ENCODE measurements around the gene YOD1.
"Not testable (repeated sequence)": the region's sequence is repeated elsewhere in the genome, so short reads cannot be mapped to it uniquely, and the experiment has no call there.

The YOD1 gene

DNA sequence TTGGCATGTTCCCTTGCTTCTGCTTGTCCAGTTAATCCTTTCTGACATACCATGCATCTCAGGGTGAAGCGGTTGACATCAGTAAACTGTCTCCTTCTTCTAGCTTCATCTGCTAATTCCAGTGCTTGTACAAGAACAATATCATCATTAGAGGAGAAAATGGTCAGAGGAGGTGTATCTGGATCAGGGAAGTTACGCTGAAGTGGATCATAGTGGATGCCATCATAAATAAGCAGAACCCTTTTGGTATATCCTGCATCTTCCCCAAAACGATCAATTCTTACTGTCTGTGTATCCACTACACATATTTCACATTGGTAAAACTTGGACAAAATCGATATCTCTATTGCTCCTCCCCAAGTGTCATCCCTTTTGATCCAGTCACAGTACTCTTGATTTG lies 2.0 kb downstream of the YOD1 start:
- DNase-seq (ENCODE audit: low spot score), result no peak

DNA sequence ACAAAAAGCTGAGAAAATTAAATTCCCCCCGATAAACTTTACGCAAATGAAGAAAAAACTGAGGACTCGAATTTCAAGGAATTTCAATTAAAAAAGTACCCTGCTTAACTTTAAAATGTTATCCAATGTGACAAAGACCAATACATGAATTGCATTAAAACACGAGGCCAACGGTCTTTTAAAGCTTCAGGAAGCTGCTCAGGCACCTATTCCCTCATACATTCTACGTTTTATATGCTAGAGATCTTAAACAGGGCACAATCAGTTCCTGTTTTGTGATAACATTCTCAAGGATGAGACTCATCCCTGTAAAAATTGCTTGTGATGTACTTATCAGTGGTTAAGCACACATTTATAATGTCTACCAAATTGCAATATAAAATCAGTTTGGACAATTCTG lies 3.0 kb downstream of the YOD1 start:
- DNase-seq (ENCODE audit: low spot score), result no peak

DNA sequence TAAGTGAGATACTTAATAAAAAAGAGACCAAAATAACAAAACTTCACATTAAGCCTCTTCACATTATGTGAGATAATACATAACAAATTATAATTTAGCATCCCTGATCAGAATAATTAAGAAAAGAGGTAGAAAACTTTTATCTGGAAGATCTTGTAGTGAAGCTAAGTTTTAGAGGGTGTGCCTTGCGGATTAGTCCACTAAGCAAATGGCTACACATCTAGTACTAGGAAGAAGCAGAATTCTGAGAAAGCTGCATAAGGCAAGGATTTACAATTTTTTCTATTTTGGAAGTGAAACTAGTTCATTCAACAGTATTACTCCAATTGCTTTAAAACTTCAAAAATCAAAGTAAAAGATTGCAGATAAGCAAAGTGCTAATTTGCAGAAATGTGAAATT lies 3.5 kb downstream of the YOD1 start:
- DNase-seq (ENCODE audit: low spot score), result no peak

DNA sequence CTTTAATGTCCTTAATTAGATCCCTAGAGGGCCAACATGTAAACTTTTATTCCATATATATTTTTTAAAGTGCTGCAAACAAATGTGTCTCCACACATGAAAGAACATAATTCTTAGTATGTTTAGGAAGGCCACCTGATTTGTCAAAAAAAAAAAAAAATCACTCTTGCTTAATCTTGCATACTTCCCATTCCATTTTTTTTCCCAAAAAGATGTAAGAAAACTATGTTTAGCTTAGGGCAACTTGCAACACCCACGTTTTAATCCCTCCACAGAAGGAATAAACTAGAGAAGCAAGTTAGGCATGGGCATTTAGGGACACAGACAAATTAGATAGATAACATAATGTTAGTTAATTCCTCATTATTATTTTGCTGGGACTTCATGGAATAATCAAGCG lies 5.6 kb downstream of the YOD1 start:
- DNase-seq (ENCODE audit: low spot score), result no peak

DNA sequence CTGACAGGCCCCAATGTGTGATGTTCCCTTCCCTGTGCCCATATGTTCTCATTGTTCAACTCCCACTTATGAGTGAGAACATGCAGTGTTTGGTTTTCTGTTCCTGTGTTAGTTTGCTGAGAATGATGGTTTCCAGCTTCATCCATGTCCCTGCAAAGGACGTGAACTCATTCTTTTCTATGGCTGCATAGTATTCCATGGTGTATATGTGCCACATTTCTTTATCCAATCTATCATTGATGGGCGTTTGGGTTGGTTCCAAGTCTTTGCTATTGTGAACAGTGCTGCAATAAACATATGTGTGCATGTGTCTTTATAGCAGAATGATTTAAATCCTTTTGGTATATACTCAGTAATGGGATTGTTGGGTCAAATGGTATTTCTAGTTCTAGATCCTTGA lies 9.6 kb downstream of the YOD1 start:
- DNase-seq (ENCODE audit: low spot score), result not testable (repeated sequence)

DNA sequence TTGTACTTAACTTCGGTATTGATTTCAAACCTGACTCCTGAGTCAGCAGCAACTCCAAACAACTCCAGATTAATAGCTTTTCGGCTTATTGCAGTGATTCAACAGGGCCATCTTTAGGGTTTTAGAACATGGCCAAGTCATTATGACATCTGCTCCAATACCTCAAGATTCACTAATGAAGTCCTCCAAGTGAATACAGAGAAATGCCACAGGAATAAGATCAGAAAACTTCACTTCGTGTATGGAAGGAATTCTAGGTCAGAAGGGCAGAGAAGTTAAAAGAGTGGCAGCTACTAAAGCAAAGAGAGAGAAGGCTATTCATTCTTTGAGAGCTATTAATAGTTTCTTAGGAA lies 10.9 kb downstream of the YOD1 start:
- DNase-seq (ENCODE audit: low spot score), result peak; percentile 25

DNA sequence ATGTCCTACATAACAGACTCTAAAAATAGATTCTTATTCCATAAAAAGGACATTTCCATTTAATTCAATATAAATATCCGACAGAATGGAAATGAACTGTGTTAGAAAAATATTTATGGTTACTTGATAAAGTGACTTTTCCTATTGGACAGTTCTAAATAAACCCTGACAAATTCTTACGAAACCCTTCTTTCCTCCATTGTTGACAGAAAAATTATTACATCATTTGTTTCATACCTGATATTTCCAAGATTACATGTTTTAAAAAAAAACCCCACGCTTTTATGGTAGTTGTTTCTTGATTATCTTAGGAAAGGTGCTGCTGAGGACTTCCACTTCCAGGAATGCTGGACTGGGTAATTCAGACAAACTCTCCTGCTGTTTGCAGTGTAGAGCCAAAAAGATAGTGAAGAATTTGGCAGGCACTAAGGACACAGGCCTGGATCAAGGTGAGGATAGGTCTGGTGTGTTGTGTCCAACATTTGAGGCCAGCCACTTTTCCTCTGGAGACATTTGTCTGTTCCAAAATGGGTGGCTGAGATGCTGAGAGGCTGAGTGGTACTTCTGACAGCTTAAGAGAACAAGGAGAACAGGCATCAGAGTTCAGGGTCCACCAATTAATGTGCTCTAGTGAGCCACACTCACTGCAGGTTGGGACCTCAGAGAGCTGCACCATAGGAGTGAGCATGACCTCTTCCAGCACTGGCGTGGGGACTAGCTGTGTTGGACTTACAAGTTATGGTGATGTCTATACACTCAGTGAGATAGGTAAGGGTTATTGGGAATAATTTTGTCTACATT lies 11.4 kb downstream of the YOD1 start:
- no peak for DNase-seq (ENCODE audit: low spot score)

DNA sequence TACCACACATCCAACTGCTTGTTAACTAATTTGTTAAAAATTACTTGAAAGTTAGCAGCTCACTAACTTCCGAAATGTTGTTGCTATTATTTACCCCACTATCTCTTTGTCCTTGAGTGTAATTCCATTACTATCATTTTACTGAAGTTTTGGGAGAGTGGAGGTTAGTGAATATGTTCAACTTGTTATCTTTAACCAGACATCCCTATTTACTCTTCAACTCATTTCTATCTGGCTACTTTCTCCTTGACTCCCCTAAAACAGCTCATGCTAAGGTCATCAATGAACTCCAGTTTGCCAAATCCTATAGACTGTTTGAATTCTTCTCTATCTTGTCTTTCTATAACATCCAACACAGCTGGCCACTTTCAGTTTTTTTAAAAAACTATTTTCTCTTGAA lies 14.1 kb downstream of the YOD1 start:
- DNase-seq (ENCODE audit: low spot score), result no peak

DNA sequence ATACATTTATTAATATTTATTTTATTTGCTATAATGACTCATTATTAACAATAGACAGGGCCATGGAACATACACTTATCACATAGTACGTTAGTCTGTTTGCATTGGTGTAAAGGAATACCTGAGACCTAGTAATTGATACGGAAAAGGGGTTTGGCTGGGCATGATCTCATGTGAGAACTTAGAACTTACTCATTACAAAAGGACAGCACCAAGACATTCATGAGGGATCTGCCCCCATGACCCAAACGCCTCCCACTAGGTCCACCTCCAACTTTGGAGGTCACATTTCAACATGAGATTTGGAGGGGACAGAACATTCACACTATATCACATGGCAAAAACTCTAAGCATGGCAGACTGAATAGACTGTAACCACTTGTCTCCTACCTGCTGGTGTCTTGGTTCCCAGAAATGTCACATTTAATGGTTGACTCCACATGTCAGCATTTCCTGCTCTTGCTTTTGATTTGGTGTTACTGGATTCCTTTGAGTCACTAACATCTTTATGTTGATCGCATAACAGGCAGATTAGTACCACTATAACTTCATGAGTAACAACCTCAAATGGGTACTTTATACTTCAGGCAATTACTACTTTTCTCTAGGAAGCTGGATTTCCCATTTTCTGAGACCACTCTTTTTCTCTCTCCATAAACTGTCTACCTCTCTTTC lies 15.0 kb downstream of the YOD1 start:
- DNase-seq (ENCODE audit: low spot score), result no peak

DNA sequence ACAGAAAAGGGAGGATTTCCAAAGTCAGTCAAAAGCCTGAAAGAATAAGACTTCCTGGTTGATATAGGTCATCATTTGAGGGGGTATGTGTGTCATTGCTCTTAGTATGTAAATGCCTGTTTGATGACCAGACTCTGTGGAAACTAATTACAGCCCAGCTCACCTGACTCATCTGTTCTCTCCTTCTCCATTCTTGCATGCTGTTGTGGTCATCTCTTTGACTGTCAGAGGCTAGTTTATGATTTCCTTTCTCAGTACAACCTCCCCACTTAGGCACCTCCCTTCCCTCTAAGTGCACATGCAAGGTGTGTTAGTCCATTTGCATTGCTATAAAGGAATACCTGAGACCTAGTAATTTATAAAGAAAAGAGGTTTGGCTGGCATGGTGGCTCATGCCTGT lies 16.0 kb downstream of the YOD1 start:
- DNase-seq (ENCODE audit: low spot score), result peak; percentile 47

DNA sequence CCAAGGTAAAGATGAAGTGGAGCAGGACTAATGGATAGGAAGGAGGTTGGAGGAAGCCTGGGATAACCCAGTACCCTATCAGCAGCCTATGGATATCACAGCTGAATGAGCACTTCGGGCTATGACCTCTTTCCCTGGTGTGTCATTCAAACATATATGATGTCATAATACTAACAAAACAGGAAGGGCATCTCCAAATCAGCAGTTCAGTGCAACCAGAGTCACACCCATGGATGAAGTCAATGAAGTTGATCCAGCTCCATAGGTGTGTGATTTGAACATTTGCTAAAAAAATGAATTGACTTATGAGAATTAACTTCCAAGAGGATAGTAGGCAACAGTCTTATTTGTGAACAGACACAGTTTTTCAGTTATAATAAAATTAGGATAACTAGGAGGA lies 16.8 kb downstream of the YOD1 start:
- DNase-seq (ENCODE audit: low spot score), result no peak

DNA sequence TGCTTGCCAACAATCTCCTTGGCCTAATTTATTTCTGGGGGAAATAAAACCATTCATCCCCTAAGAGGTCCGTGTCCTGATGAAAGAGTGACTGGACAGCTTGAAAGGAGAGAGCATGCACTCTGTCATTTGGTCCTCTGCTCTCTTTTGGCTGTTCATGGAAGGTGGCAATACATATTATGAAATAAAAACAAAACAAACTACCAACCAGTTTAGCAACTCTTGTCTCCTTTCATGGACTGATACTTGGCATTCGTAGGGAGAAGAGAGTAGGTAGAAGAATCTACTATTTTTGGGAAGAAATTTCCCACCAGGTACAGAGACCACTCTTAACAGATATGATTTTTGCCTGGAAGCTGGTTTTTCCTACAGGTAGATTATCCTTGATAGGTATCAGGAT lies 17.7 kb downstream of the YOD1 start:
- no peak for DNase-seq (ENCODE audit: low spot score)

DNA sequence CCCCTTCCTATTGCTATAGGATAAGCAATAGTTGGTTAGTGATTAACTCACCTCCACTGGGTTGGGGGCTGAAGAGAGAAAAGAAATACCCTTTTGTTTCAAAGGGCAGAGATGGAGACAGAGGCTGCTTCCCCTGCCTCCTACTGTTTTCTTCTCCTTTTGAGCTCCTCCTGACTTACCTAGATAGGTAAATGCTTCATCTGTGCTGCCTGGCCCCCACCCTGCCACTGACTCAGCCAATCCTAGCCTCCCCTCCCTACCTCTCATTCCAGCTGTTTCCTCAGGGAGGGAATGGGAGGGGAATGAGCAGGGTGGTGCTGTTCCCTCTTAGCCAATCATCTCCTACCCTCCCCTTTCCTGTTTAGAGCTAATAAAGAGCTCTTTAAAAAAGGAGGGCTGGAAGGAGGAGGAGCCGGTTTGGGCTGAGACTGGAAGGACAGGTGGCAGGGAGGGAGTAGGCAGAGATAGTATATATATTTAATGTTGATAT lies 18.4 kb downstream of the YOD1 start, which contains the start of gene C1orf116:
TSS of gene C1orf116 (minus strand) at position 229 of the 490 bp plus-strand sequence. CDS start 5,158 bp downstream, outside the sequence.
- no peak for DNase-seq (ENCODE audit: low spot score)

DNA sequence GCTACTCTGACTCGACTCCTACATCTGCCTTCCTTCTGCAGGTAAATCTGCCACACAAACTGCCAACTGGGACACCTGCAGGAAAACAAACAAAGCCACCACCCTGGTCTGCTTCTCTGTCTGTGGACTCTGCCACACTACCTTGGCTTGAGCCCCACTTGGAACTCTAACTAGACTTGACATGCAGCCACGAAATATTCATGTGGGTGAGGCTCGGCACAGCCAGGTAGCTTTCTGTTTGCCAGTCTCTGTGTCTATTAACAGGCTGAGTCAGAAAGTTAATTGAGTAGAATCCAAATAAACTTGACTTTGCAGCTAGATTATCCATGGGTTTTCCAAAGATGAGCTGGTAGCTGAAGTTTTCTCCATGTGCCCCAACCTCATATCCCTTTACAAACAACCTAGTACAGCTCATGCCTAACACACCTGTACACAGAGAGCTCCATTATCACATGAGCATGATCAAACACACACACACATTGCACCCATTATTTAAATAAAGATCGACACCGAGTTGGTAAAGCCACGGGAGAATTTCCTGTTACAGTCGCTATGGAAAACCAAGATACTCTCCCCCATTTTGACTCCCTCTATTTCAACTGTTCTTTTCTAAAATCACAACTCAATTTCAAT lies 19.3 kb downstream of the YOD1 start:
- no peak for DNase-seq (ENCODE audit: low spot score)

DNA sequence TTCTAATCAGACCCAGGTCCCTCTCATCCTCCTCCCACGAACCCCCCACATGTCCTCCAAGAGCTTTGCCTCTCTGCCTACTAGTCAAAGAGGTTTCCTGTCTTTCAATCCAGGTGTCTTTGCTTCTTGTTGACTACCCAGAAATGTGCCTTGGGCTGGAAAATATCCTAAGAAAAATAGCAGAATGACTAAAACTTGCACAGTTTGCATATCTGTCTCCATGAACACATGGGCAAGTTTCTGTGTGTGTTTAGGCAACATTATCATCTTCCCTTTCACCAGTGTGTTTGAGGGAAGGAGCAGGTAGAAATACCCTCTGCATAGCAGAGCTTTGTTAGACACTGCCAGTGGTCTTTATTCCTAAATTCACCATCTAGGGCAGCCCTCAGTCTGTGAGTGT lies 20.0 kb downstream of the YOD1 start:
- no peak for DNase-seq (ENCODE audit: low spot score)

DNA sequence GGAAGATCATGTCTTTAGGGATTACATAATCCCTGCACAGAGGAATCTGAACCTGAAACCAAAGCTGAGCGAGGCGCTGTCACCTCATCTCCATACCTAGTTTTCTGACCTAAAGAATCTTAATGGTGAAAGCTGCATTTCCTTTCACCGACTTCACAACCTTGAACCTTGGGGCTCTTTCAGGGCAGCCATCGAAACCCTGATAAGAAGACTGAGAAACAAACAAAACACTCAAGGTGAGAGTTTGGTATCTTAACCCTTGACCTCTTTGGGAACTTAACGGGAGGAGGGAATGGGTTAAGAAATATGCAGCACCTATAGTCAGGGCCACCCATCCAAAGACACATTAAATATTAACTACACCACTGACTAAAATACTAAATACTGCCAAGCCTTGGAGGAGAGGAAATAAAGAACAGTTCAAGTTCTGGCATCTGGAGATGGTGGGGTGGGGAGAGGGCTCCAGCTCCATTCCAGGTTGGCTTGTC lies 20.4 kb downstream of the YOD1 start:
- DNase-seq (ENCODE audit: low spot score), result no peak

DNA sequence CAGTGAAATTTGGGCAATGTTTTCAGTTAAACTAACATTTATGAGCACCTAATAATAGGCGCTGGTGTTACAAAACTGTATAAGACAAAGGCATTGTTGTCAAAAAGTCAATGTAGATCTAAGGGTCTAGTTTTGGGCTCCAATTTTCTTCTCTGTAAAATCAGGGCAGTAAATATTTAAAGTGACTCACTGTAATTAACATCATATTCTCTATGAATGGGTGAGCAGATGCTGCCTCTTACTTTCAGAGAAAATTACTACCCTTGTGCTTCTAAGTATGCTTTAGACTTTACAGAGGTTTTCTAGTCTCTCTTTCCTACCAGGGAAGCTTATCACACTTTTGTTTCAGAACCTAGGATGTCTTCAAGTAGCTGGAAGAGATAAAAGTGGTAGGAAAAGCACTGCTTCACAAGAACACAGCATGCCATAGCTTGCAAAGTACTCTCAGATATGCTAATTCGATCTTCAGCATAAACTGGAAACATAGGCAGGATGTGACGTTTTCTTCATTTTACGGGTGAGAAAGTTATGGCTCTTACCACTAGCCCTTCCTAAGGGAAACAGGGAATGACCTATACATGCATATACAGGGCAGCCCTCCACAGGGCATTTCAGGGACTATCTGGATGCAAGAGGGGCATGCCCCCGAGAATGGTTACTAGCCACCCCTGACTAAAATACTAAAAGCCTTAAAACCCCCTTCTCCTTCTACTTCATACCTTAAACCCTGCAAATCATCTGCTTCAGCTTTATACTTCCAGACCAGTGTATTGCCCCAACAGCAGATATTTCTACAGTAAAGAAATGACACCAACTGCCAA lies 21.1 kb downstream of the YOD1 start:
- no peak for DNase-seq (ENCODE audit: low spot score)

DNA sequence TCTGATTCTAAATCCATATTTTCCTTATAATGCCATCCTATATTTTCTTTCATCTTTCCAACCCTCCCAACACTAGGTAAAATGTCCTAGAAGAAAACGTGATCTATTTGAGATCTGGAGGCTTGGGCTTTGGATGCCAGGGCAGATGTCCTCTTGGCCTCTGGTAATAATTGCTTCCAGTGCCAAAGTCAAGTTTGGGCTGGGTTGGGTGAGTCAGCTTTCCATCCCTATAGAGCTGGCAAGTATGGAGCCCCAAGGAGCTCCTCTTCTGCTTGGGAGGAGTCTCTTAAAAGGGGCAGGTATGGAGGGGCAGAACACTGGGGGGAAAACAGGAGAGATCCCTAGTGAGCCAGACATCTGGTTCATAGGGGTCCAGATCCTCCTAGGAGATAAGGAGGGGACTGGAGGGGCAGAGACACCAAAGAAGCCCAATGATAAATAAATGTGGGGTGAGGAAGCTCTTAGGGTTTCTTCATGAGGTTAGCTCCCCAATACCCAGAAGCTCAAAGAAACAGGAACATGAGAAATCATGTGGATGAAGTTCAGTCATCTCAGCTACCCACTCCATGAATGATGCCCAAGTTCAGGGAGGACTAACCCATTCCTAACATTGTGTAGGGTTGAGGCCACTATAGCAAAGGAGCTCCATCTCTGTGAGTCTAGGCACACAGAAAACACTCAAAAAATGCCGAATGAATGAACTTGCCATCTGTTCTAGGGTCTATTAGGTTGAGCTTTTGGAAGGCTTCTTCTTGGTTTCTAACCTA lies 21.9 kb downstream of the YOD1 start:
- DNase-seq (ENCODE audit: low spot score), result no peak

DNA sequence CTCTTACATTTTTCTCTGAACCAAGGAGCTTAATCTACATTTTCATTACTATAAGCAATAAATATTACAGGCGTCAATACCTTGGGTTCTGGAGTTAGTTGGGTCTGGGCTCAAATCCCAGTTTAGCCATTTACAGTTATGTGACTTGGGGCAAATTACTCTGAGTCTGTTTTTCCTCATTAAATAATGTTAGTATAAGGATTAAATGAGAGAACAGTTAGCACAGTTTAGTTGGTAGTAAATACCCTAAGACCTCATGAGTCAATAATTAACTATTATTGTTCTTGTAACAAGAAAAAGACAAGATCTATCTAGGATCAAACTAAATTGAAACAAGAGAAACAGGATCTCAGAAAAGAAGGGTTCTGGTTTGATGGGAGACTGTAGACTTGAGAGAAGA lies 23.1 kb downstream of the YOD1 start:
- no peak for DNase-seq (ENCODE audit: low spot score)

DNA sequence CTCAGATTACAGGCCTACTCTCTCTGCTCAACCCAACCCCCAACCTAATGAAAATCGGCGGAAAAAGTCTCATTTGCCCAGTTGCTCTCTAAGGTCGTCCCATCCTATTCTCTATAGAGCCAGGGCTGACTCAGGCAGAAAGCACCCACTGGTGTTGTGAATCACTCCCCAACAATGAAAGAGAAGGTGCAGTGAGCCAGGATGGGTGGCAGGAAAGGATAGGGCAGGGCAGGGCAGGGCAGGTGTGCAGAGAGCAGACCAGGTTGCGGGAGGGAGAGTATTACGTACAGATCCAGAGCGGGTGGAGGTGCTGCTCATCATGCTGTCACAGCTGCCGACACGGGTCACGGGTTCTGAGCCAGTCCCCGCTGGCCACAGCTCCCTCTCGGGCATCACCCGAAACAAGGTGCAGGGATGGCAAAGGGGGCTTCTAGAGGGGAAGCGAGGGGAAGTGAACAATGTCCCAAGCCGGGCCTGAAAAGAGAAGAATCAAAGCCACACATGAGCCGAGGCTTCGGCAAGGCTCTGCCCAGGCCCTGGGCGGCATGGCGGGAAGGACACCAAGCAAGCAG lies 23.7 kb downstream of the YOD1 start:
- DNase-seq (ENCODE audit: low spot score), result no peak

DNA sequence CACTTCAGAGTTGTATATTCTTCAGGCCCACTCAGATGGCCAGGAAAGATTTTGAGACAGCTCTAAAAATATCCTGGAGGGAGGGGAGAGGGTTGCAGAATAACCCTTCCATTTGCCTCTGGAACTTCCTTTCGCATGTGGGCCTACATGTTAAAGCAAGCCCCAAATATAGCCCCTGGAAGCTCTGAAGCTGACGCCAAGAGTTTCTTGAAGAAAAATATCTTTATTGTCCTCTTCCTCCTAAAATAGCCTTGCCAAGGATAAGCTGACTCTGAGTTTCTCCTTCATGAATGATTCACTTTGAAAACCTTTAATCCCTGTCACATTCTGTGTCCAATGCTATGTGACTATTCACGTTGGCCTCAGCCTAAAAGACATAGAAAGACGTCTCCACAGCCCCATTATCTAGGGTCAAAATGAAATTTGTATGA lies 24.9 kb downstream of the YOD1 start:
- DNase-seq (ENCODE audit: low spot score), result peak; percentile 34

Data from AG08396 (cell line).